GM19438 (cell line): ENCODE data around the gene CLCN4.

Experiments used
- ATAC-seq: cut with Tn5 transposase; IDR thresholded peaks from one replicate; pipeline ENCODE4 v1.9.1; 2021; ENCODE audit warnings: low read depth; ENCODE audit not compliant: unreplicated experiment

Gene CLCN4

GRCh38 chrX:10128386-10128785 is 28.4 kb upstream of the CLCN4 start:
- no peak for ATAC-seq

GRCh38 chrX:10129229-10129628 is 27.5 kb upstream of the CLCN4 start:
- ATAC-seq, result no peak

- ATAC-seq, result no peak
These were observed 26.4 kb upstream of the CLCN4 start for GRCh38 chrX:10130354-10130753.

- ATAC-seq, result no peak
These were observed 22.6 kb upstream of the CLCN4 start for GRCh38 chrX:10133980-10134676.

- no peak for ATAC-seq
These were observed 21.9 kb upstream of the CLCN4 start for GRCh38 chrX:10134921-10135320.

GRCh38 chrX:10135561-10136399 is 21.0 kb upstream of the CLCN4 start:
- ATAC-seq, result no peak

GRCh38 chrX:10138726-10139125 is 18.0 kb upstream of the CLCN4 start:
- ATAC-seq, result no peak

- ATAC-seq, result no peak
These were observed 16.5 kb upstream of the CLCN4 start for GRCh38 chrX:10140264-10140663.

- ATAC-seq, result no peak
These were observed 14.7 kb upstream of the CLCN4 start for GRCh38 chrX:10142041-10142599.

- no peak for ATAC-seq
These were observed 13.4 kb upstream of the CLCN4 start for GRCh38 chrX:10143071-10143983.

GRCh38 chrX:10146346-10146745 is 10.4 kb upstream of the CLCN4 start:
- ATAC-seq, result no peak

GRCh38 chrX:10152086-10152485 is 4.7 kb upstream of the CLCN4 start:
- ATAC-seq, result no peak

GRCh38 chrX:10155137-10155536 is 1.6 kb upstream of the CLCN4 start:
- no peak for ATAC-seq

- ATAC-seq, result no peak
These were observed 212 bp downstream of the CLCN4 start for GRCh38 chrX:10157032-10157341.

- no peak for ATAC-seq
These were observed 768 bp downstream of the CLCN4 start for GRCh38 chrX:10157543-10157942.

- no peak for ATAC-seq
These were observed 1.7 kb downstream of the CLCN4 start for GRCh38 chrX:10158279-10159144.

- no peak for ATAC-seq
These were observed 2.3 kb downstream of the CLCN4 start for GRCh38 chrX:10159145-10159468.

- ATAC-seq, result no peak
These were observed 3.4 kb downstream of the CLCN4 start for GRCh38 chrX:10160211-10160610.

GRCh38 chrX:10163031-10163430 is 6.3 kb downstream of the CLCN4 start:
- ATAC-seq, result no peak

- ATAC-seq, result no peak
These were observed 8.1 kb downstream of the CLCN4 start for GRCh38 chrX:10164879-10165278.
